CD4-positive, alpha-beta T cell treated with Interleukin-2 at 100 ng/mL for 4 hours (primary cell): Measurements from ENCODE around the gene COP1.

Source experiments
- DNase-seq: peaks from one replicate; pipeline ENCODE4 v3.0.0-alpha.2; 2020; ENCODE audit warnings: low spot score

COP1 gene

DNA sequence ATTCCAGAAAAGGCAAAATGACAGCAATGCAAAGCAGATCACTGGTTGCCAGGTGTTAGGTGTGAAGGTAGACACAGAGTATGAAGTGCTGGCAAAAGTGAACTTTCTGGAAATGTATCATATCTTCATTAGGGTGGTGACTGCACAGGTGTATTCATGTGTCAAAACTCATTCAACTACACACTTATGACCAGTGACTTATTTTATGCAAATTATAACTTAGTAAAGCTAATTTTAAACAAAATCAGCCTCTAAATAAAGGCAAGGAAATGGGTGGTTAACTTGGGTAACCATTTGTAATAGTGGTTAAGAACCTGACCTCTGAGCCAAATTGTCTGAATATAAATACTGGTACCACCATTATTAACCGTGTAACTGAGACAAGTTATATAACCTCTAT lies 7.4 kb downstream of the COP1 start:
- no peak for DNase-seq

DNA sequence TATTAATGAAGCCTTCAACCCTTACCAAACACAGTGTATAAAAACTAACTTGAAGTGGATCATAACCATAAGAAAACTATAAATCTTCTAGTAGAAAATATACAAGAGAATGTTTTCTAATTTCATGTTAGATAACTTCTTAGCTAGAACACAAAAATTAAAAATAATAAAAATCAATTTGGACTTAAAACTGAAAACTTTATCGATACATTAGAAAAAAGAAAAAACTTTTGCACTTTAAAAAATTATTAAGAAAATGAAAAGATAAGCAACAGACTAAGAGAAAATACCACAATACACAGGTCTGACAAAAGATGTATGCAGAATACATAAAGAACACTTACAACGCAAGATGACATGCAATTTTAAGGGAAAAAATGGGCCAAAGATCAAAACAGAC lies 8.7 kb downstream of the COP1 start:
- DNase-seq, result no peak

DNA sequence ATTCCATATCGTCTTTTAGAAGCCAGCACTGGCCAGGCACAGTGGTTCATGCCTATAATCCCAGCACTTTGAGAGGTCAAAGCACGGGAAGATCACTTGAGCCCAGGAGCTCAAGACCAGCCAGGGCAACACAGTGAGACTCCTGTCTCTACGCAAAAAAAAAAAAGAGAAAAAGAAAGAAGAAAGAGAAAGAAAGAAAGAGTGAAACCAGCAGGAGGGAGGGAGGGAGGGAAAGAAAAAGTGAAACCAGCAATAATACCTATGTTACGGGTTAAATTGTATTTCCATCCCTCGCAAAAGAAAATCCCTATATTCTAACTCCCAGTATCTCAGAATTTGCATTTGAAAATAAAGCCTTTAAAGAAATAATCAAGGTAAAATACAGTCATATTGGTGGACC lies 10.4 kb downstream of the COP1 start:
- DNase-seq, result no peak

DNA sequence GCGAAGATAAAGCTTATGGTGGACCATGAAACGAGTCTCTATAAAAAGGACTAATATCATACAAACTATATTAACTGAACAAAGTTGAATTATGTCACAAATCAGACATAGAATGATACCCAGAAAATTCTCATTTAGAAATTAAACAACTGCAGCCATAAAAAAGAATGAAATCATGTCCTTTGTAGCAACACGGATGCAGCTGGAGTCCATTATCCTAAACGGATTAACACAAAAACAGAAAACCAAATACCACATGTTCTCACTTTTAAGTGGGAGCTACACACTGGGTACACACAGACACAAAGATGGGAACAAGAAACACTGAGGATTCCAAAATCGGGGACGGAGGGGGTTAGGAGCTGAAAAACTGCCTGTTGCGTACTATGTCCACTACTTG lies 11.5 kb downstream of the COP1 start:
- DNase-seq, result no peak

DNA sequence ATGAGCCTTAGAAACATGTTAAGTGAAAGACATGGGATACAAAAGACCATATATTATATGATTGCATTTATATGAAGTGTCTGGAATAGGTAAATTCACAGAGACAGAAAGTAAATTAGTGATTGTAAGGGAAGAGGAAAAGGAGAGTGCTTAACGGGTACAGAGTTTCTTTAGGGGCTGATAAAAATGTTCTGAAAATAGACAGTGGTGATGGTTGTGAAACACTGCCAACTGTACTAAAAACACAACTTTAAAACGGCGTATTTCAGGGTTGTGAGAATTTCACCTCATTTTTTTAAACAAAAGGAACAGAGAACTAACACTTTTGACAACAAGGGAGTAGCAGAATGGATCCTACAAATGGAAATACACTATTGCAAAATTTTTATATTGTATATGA lies 13.4 kb downstream of the COP1 start:
- DNase-seq, result no peak

DNA sequence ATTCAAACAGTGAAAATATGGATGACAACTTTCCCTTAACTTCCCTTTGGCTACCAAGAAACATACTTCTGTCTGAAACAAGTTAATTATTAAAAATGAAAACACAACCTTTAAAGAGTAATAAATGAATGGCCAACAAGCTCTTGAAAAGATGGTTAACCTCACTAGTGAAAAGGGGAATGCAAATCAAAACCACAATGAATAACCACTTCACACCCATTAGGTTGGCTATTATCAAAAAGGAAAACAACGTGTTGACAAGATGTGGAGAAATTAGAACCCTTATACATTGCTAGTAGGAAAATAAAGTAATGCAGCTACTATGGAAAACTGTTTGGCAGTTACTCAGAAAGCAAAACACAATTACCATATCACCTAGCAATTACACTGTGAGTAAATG lies 14.1 kb downstream of the COP1 start:
- DNase-seq, result no peak

DNA sequence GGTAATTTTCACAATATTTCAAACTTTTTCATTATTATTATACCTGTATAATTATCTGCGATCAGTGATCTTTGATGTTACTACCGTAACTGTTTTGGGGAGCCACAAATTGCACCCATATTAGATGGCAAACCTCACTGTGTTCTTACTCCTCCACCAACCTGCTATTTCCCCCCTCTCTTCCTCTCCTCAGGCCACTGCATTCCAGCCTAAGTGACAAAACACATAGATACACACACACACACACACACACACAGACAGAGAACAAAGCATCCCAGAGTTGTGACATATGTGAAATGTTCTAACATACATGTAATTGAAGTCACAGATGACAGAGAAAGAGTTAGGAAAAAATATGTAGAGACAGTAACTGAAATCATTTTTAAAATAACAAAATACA lies 18.5 kb downstream of the COP1 start:
- no peak for DNase-seq

DNA sequence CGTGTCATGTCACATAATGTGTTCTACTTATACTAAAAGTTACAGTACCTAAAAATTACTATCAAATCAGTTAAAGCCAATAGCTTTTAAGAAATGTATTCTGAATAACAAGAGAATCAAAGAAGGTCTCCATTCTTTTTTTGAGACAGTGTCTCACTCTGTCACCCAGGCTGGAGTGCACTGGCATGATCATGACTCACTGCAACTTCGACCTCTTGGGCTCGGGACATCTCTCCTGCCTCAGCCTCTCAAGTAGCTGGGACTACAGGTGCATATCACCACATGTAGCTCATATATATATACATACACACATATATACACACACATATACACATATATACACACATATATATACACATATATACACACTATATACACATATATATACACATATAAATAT lies 20.1 kb downstream of the COP1 start:
- no peak for DNase-seq

DNA sequence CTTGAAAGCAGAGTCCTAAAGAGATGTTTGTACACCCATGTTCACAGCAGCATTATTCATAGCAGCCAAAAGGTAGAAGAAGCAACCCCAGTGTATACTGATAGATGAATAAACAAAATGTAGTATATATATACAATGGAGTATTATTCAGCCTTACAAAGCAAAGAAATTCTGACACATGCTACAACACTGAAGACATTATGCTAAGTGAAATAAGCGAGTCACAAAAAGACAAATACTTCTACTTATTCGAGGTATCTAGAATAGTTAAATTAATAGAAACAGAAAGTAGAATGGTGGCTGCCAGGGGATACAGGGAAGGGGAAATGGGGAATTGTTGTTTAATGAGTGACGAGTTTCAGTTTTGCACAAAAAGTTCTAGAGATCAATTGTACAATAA lies 23.5 kb downstream of the COP1 start:
- DNase-seq, result no peak

DNA sequence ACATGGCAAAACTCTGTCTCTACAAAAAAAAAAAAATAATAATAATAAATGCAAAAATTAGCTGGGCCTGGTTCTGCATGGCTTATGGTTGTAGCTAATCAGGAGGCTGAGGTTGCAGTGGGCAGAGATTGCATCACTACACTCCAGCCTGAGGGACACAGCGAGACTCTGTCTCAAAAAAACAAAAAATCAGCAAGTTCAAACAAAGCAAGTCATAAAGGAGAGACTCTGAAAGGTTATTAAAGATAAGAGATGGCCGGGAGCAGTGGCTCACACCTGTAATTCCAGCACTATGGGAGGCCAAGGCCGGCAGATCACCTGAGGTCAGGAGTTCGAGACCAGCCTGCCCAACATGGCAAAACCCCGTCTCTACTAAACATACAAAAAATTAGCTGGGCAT lies 28.8 kb downstream of the COP1 start:
- no peak for DNase-seq

DNA sequence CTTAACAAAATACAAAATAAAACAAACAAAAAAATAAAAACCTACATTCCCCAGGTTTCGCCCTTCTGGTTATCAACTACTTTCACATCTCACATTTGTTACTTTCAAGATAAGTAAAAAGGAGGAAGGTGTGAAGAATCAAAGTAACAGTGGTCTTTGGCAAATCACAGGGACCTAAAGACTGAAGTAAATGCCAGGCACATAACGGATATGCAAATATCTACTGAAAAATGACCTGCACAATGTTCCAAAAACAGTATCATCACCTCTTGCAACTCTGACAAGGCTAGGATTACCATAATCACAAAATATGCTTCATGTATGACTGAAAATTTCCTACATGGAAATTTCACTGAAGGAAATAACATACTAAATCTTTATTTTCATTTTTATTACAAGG lies 29.3 kb downstream of the COP1 start:
- no peak for DNase-seq

DNA sequence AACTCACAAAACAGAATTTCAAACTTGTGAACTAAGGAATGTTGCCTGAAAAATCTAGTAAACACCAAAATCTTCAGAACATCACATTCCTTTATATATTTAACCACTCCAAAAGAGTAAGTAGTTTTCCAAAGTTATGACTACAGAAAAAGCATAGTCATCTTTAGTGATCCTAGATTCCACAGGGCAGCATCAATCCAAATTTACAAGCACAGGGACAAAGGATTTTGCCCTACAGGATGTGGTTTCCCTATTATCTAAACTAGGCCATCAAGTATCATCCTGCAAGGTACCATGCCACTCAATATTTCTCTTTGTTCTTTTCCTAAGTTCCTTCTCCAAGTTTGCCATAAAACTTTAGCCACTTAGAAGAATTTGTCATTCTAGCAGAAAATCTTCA lies 33.0 kb downstream of the COP1 start:
- DNase-seq, result no peak

DNA sequence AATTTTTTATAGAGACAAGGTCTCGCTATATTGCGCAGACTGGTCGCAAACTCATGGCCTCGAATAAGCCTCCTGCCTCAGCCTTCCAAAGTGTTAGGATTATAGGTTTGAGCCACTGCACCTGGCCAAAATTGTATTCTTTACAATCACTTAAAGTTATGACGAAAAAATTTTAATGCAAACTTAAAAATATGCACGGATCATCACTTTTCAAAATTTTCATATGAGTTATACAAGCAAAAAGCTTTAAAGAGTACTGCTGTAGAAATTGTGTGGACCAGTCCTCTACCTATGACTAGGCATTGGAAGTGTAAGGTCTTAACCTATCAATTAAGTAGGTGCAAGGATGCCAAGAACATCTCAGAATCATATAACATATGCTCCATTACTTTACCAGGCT lies 34.9 kb downstream of the COP1 start:
- DNase-seq, result no peak

DNA sequence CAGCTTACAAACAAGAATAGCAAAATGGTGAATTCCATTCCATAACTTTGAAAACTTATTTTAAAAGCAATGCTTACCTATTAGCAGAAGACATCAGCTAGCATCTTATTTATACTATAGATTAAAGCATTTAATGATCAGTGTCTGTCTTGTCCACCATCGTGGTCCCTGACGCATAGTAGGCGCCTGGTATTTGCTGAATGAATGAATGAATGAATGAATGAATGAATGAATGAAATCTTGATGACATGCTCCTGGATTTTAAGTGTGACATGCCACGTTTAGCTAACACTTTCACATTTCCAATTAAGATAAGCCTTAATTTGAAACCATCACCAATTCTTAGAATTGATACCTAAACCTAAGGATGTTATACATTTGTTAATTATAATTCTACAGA lies 39.9 kb downstream of the COP1 start:
- DNase-seq, result no peak

DNA sequence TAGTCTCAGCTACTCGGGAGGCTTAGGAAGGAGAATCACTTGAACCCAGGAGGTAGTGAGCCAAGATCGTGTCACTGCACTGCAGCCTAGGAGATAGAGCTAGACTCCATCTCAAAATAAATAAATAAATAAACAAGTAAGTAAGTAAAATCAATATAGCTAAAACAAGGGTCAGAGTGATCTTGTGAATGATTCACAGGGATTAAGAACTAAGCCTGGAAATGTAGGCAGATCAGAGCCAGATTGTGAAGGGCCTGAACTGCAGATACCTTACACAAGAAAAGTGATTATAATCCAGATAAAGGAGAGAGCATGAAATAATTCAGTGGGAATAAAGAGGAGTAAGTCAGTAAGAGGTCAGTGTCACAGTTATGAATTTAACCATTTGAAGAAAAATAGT lies 41.5 kb downstream of the COP1 start:
- DNase-seq, result no peak

DNA sequence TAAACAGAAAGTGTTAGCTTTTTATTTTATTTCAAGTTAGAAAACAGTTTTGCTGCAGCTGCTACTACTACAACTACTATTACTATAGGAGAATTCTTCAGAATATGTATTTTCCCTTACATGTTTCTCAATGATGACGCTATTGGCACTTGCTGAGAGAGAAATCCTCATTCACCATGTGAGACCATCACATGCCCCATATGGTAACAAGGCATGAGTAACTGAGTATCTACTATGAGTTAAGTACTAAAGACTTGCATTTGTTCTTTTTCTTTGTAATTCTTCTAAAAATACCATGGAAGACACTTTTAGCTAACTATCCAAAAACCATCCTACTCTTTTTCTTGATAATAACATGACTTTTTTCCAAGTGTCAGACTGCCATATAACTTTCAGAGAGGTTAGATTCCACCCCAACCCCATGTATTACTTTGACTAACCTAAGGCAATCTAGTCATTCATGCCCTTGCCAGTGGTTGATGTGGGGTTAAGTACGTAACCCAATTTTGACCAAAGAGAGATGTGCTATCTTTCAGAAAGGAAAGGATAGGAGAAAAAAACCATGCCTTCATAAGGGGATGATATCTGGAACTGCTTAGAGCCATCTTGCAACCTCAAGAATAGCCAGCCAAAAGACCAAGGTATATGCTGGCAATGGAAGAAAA lies 42.9 kb downstream of the COP1 start:
- no peak for DNase-seq

DNA sequence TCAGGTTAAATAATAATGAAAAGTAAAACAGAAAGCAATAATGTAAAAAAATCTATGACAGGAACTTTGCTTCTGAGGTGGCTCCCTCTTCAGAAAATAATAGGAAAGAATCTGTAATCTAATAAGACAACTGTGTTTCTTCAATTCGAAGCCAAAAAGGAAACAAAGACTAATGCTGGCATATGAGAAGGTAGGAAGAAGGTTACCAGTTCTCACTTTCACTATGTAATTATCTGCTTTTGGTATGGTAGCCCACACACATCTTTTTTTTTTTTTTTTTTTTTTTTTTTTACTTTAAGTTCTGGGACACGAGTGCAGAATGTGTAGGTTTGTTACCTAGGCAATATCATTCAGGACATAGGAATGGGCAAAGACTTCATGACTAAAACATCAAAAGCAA lies 47.1 kb downstream of the COP1 start:
- DNase-seq, result no peak

DNA sequence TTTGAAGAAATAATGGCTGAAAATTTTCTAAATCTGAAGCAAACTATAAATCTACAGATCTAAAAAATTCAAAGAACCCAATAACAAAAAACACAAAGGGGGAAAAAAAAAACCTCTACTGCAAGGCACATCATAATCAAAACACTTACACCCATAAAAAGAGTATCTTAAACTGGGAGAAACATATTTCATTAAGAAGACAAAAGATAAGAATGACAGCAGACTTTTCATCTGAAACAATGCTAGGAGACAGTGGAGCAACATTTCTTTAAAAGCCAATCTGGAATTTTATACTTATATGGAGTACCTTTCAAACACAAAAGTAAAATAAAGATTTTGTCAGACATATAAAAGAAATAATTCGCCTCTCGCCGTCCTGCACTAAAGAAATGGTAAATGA lies 49.1 kb downstream of the COP1 start:
- DNase-seq, result no peak

DNA sequence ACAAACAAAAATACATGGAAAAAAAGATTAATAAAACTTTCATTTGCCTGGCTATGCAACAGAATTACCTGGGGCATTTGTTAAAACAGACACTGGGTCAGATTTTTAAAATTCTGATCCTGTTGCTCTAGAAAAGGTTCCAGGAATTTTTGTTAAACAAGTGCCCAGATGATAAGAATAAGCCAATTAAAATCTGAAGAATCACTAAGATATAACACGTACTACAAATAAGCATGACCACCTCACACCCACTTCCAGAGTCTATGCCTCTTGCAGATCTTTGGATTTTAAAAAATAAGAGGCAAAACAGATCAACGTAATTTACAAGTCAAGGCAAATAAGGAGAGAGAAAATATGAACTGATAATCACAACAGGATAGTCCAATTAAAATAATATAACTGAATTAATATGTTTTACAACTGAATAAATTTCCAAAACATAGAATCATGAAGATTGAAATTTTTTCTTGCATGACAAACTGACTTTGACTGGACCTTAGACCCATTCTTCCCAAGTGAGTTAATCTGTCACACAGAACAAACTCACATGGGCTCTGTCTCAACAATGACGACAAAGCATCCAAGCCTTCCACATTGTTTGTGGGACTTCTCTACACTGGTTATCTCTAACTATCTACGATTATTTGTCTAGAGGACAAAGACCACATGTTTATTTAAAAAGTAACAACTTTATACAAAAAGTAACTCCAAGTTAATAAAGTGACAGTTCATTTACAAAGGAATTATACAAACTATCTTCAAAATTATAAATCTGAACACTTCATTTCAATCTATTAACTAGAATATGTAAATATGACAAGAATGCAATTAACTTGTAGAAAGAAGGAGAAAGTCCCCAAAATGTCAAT lies 56.9 kb downstream of the COP1 start:
- no peak for DNase-seq

DNA sequence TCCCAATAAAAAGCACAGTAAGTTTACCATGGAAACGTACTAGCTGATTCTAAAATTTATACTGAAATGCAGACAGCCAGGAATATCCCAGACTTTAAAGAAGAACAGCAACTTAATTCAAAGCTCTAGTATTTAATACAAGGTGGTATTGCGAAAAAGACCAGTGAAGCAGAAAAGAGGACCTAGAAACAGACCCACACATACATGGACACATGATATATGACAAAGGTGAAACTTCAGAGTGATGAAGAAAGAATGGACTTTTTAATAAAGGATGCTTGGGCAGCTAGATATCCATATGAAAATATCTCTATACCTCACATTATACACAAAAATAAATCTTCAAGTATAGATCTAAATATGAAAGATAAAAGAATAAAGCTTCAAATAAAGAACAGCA lies 62.6 kb downstream of the COP1 start:
- no peak for DNase-seq

DNA sequence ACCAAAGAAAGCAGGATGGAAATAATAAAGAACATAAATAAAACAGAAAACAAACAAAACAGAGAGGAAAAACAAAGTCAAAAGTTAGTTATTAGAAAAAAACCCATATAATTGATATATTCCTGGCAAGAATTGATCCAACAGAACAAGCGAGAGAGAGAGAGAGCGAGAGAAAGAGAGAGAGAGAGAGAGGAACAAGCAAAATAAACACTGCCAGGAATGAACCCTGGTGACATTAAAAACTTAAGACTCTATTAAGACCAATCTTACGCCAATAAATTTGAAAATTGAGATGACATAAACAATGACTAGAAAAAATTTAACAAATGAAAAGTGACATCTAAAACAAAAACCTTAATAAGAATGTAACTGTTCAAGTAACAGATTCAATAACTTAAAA lies 64.1 kb downstream of the COP1 start:
- DNase-seq, result no peak

DNA sequence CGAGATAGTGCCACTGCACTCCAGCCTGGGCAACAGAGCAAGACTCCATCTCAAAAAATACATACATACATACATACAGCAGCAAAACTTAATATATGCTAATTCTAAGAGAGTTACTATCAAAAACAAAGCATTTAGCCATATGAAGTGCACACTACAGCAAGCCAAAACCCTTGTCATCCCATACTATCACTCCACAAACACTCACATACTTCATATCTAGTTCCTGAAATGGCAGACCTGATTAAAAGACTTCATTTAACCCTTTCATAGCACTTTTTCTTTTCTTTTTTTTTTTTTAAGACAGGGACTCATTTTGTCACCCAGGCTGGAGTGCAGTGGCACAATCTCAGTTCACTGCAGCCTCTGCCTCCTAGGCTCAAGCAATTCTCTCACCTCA lies 65.6 kb downstream of the COP1 start:
- no peak for DNase-seq

DNA sequence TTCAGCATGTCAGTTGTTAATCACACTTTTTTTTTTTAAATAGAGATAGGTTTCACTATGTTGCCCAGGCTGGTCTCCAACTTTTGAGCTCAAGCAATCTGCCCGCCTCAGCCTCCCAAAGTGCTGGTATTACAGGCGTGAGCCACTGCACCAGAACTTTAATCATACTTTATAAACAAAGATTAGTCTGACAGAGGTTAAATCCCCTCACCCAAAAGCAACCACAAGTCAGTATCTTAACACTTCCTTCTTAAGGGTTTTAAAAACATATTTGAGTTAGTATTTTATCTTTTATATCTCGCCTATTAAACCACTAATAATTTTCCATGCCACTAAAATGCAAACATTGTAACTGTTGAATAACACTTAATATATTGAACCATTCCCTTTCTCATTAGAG lies 70.2 kb downstream of the COP1 start:
- no peak for DNase-seq

DNA sequence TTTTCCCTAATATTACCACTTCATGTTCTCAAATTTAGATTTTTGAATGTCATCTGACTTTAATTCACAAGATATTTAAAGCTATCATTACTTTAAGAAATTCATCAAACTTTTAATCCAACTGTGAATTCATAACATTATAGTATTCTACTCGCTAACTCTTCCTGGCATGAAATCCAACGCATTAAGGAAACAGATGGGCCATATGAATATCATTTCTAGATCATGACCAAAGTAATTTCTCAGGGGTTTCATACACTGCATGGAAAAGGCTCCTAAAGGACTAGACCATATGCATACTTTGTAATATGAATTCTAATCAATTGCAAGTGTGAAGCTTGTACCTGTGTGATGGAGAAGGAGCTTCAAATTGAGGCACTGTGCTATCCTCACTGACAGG lies 72.4 kb downstream of the COP1 start:
- DNase-seq, result no peak
